GM12892 (cell line): ENCODE results near the gene PHF20.
A peak's percentile ranks its signal among the peaks of the same experiment; 100 is the strongest.

Source experiments
- POLR2A ChIP-seq: IDR thresholded peaks from 2 replicates; pipeline ENCODE4 v1.6.1; 2011; ENCODE audit warnings: low read depth, low read length, control low read depth
- POLR2AphosphoS5 ChIP-seq: IDR thresholded peaks from 2 replicates; pipeline ENCODE4 v1.6.1; 2011; ENCODE audit warnings: low read depth, low read length, control low read depth
- TAF1 ChIP-seq: IDR thresholded peaks from 2 replicates; pipeline ENCODE4 v1.6.1; 2011; ENCODE audit warnings: low read depth, mild to moderate bottlenecking, control low read depth, low read length, borderline replicate concordance

DNA sequence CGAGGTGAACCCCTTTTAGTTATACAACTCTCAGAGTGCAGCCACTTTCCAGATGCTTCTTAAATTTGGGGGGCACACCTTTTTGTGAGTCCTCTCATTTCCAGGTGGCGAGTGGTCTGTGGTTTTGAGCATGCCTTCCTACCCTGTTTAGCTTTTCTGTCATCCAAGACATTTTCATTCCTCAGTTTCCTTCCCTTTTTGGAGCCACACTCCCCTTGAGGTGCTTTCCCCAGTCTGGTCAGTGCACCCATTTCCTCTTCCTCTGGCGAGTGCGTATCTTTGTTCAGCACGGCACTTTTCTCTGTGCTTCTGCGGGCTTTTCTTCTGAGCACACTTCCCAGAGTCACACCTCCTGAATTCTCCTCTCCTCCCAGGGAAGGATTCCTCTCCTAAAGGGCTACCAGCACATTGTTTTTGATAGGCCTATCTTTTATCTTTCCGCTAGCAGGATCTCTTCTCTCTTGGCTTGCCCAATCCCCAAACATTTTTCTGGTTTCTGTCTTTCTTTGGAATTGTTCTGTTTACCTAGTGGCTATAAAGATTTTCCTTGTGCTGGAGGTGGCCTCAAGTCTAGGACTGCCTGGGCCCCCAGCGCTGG, 1.4 kb downstream of the PHF20 start:
- TF ChIP-seq POLR2A (no peak), POLR2AphosphoS5 (peak; percentile 47; the same call in 1 of the 2 replicates), TAF1 (no peak)
